Fibroblast of peridontal ligament (primary cell): ENCODE data around the gene MLX.
"Not testable (repeated sequence)": the region's sequence is repeated elsewhere in the genome, so short reads cannot be mapped to it uniquely, and the experiment has no call there.

Source experiments
- DNase-seq: peaks from one replicate; pipeline ENCODE4 v3.0.0-alpha.2; 2010; ENCODE audit errors: extremely low read depth

Gene MLX

DNA sequence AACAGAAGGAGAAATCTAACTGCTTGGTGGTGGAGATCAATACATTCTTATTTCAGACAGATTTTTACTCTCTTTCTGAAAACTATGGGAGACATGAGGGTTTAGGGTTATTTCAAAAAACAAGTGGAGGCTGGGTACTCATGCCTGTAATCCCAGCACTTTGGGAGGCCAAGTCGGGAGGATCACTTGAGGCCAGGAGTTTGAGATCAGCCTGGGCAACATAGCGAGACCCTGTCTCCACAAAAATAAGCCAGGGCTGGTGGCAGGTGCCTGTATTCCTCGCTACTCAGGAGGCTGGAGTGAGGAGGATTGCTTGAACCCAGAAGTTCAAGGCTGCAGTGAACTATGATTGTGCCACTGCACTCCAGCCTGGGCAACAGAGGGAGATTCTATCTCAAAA is 55.1 kb downstream of the MLX start:
- not testable (repeated sequence) for DNase-seq
